DMS114 treated with DMSO at 0.1 percent for 48 hours (cell line): ENCODE data around the gene DLGAP1.
"Not testable (repeated sequence)": the region's sequence is repeated elsewhere in the genome, so short reads cannot be mapped to it uniquely, and the experiment has no call there.

ENCODE experiments used
- DNase-seq: peaks from one replicate; lab custom pipeline; 2025; ENCODE audit not compliant: unreplicated experiment; lab: John Stamatoyannopoulos, UW

DLGAP1 gene

DNA sequence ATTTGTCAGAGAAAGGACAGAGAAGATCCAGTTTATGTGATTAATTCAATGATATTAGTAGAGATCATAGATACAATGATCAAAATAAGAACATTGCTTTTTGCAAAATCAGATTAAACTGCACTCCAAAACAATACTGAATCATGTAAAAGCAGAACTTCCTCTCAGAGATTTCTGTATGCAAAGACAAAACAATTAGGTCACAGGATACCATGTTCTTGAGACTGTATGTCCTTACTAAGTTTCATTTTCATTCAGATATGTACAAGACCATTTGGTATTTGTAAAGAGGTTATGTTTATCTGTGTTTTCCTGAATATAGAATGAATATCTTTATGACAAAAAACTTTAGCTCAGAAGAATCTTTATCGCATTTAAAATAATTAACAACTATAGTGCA is 161.8 kb downstream of the DLGAP1 start:
- DNase-seq: no peak

- DNase-seq: no peak
These were observed 162.4 kb downstream of the DLGAP1 start for GRCh38 chr18:4292696-4293095.

DNA sequence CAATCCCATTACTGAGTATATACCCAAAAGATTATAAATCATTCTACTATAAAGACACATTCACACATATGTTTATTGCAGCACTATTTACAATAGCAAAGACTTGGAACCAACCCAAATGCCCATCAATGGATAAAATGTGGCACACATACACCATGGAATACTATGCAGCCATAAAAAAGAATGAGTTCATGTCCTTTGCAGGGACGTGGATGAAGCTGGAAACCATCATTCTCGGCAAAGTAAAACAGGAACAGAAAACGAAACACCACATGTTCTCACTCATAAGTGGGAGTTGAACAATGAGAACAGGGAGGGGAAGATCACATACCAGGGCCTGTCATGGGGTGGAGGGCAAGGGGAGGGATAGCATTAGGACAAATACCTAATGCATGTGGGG is 167.8 kb downstream of the DLGAP1 start:
- not testable (repeated sequence) for DNase-seq

DNA sequence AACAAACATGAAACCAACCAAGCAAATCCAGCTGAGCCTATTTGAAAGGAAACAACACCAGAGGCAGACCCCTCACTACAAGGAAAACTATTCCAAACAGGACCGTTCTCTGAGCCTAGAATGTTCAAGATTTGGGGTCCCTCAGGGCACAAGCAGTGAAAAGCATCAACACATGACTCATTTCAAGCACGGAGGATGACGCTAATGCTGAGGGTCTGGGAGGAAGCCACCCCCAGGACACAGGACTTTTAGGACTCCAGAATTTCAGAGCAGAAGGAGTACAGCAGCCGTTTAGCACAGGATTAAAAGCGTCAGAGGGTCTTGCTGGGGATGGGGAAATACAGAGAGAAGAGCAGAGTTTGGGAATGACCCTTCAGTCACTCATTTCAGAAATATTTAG is 168.9 kb downstream of the DLGAP1 start:
- DNase-seq: no peak

DNA sequence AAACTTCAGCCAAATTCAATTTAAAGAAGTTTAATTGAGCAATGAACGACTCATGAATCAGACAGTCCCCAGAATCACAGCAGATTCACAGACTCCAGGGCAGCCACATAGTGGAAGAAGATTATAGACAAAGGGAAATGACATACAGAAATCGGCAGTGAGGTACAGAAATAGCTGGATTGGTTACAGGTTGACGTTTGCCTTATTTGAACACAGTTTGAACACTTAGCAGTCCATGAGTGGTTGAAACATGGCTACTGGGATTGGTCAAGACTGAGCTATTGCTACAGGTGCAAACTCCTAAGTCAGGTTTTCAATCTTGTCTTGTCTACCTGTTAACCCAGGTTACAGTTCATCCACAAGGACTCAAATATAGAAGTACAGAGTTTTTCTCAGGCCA is 169.6 kb downstream of the DLGAP1 start:
- no peak for DNase-seq

DNA sequence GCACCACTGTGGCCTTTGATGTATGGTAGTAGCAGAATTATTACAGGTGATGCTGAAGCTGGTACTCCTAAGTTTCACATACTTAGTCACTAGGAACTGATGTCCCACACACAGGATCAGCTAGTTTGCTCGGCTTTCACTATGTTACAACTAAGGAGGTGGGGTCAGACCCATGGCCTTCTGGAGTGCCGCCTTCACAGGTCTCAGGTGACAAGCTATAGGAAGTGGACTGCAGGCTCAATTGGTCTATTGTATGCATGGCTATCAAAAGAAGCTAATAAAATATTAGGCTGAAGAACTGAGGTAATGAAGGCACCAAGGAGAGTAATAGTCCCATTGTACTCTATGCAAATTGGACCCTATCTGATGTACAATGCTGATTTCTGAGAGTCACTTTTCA is 170.6 kb downstream of the DLGAP1 start:
- no peak for DNase-seq

DNA sequence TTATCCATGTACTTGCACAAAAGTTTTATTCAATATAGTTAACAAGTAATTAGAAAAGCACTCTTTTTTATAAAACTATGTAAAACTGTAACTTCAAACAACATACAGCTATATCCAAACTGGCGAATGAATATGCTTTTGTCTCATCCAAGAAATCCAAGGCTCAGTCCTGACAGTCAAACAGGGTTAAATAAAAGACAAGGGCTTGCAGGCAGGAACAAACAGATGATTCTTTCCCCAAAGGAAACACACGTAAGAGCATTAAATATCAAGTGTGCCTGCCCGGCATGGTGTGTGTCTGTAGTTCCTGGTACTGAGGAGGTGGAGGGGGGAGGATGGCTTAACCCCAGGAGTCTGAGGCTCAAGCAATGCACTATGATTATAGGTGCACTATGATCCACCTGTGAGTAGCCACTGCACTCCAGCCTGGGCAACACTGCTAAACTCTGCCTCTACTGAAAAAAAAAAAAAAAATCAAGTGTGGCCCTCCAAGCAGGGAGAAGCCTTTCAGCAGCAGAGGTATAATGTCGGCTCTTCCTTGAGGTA is 171.3 kb downstream of the DLGAP1 start:
- no peak for DNase-seq

- no peak for DNase-seq
These were observed 172.2 kb downstream of the DLGAP1 start for GRCh38 chr18:4282954-4283353.

DNA sequence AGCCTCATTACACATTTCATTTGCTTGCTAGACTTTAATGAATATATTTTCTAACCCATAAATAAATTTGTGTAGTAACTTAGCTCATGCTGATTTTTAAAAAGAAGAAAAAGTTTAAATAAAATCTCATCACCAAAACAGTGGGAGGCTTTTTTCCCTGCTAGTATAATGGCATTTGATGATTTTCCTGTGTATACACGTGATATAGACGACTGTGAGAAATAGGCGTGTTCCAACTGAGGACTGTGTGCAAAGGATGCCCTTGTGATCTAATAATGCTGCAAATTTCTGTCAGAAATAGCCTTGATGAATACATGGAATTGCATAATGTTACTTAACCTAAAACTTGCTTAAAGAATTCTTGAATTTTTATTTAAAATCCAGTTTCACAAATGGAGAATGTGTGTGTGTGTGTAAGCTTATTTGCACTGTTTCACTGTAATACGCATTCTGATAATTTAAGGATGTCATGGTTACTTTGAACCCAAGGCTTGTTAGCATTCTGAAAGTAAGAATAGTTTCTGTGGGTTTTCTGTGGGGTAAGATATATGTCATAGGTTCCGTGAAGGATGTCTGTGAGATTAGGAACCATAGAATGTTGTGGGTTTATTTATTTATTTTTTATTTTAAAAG is 178.0 kb downstream of the DLGAP1 start:
- DNase-seq: no peak

- no peak for DNase-seq
These were observed 183.2 kb downstream of the DLGAP1 start for GRCh38 chr18:4271952-4272351.

DNA sequence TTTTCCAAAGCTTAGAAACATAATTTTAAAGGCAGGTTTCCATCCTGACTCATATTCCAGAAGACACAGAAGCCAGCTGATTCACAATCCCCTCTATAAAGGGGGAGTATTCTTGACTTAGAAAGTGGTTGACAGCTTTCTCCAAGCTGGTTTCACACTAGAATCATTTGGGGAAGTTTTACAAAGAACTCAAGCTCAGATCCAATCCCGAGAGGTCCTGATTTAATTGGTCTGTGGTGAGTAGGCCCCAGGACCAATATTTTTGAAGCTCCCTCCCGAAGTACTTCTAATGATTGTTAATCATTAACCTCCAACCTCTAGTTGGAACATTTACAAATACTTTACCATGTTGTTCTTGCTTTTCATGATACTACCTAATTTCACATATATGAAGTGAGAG is 184.1 kb downstream of the DLGAP1 start:
- DNase-seq: no peak

DNA sequence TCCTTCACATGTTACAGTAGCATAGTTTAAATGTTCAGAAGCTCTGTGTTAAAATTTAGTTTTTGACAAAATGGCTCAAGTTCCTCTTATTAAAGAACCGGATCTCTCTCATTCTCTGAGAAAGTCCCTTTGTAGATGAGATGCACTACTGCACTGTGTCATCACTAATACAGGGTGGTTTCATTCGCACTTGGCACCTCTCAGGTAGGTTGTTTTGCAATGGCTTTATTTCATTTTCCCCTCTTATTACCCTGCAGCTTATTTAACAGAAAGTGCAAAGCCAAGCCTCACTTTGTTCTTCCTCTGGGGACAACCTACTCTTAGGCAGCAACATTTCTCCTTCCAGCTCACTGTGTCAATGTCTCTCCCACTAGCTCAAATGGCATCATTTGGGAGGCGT is 185.1 kb downstream of the DLGAP1 start:
- no peak for DNase-seq

DNA sequence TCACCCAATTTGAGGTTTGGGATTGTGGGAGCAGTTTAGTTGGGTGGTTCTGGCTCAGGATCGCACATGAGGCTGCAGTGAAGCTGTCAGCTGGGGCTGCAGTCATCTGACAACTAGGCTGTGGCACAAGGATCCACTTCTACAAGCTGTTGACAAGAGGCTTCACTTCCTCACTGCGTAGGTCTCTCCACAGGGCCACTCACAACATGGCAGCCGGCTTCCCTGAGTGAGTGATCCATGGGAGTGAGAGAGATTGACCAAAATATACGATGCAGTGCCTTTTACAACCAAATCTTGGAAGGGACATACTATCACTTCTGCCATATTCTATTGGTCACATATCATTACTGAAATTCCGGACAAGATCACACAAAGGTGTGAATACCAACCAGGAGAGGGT is 187.5 kb downstream of the DLGAP1 start:
- no peak for DNase-seq

DNA sequence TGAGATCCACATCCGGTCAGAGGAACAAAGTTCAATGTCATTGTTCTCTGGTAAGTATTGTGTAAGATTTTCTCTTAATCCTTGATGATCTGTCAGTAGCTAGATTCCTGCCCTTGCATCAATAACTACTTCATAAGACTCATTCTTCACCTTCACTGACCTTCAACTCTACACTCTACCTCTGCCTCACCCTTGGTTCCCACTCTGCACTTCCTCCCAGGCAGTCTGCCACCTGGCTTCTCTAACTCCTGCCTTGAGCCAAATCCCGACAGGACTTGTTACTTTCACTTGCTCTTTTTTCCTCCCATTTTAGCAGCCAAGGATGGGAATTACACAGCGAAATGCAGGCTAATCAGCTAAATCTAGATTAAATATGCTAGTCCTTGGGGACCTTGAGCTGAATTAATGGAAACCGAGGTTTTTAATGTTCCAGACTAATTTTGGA is 190.7 kb downstream of the DLGAP1 start:
- DNase-seq: no peak

DNA sequence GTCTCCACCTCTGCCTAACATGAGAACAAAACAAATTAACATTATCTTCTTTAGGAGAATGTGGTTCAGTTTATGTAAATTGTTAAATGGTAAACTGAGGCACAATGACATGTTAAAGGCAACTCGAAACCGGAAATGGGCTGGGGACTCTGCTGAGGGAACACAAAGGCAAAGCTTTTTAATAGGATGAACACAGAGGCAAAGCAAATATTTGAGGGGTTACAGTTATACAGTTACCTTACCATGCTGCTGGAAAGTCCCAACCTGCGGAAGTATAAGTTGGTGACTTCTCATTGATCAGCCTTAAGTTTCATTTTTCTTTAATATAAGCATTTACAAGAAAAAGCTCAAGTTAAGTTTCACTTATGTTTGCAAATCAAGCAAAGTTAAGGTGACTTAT is 195.0 kb downstream of the DLGAP1 start:
- DNase-seq: no peak

DNA sequence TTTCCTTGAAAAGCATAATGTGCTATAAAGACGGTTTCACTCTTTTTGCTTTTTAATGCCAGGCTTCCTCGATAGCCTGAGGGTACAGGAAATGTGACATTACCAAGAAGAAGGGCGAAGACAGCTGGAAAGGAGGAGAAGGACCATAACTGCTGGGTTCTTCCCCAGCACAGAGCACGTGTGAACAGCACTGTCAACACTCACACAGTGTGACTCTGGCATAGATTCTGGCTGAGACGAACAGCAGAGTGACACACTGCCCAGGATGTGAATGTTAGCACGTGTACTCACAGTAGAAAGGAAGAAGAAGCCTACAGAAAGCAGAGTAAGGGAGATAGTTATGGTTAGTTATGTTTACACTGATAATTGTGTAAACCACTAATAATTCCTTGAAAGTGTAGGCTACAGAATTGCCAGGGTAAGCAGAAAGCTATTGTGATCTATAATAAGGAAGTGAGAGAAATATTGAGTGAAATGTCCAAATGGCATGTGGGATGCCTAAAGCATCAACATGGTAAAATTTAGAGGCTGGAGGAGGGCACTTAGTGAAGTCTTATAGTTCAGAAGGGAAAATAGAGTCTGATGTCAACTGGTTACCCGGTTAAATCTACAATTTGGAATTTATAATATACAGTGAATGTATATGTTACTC is 198.2 kb downstream of the DLGAP1 start:
- no peak for DNase-seq

DNA sequence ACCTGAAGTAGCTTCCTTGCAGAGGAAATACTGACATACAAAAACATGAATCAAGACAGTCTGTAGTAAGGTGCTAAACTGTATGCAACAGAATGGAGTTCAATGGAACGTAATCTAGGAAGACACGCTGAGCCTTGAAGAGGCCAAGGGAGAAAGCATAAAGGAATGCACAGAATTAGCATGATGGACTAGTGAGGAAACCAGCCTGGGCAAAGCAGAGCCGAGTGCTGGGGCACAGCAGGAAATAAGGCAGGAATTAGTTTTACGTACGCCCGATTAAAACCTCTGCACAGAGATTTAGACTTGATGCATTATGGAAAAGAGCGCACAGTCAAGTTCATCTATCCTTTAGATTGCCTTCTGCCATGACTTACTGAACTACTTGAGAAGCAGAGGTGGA is 200.3 kb downstream of the DLGAP1 start:
- no peak for DNase-seq

DNA sequence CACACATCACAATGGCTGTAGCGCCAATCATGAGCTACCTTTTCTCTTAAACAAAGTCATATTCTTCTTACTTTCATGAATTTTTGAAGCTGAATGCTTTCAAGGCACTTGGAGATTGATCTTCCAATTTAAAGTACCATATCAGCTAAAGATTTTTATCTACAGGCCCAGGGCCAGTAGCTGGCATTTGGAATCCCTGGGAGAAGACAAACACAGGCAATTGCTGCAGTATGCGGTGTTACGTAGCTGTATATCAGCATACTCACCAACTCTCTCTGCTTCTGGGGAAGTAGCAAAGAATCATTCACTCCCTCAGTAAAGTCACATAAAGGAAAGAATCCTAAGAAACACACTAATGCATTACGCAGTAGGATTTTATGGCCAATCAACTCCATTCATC is 202.3 kb downstream of the DLGAP1 start:
- no peak for DNase-seq

GRCh38 chr18:4251873-4252272 is 203.2 kb downstream of the DLGAP1 start:
- DNase-seq: no peak

GRCh38 chr18:4251206-4251605 is 203.9 kb downstream of the DLGAP1 start:
- no peak for DNase-seq

DNA sequence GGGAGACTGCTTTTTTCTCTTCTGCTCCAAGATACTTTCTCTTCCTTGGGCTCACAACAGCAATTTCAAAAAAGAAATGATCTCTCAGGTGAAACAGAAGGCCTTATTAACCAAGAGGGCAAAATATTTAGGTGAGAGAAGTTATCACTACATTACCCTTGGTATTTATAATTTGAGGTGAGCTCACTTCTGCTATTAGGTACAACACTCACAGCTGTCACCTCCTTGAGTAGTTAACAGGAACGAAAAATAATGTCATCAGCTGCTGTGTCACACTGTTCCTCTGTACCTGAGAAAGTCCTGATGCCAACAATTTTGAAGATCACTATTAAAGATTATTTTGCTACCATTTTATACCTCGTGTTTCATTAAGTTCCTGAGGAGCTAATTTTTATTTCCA is 205.0 kb downstream of the DLGAP1 start:
- no peak for DNase-seq

GRCh38 chr18:4248686-4249085 is 206.4 kb downstream of the DLGAP1 start:
- no peak for DNase-seq

DNA sequence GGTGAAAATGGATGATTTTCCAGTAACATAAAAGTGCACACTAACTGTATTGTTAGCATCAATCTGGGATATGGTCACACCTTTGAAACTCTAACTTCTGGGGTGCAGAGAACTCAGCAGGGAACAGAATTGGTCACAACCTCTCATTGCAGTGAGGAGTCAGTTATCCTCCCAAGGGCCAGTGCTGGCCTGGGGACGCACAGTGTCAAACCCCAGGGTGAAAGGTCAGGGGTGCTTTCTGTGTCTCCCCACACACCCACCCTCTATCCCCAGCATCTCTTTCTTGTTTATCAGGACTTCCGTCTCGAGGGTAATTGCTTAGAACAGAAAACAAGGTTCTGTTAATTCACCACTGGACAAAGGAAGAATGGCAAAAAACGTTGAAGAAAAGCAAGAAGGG is 208.7 kb downstream of the DLGAP1 start:
- no peak for DNase-seq
